ENCODE data around the gene KLK15.

DNA sequence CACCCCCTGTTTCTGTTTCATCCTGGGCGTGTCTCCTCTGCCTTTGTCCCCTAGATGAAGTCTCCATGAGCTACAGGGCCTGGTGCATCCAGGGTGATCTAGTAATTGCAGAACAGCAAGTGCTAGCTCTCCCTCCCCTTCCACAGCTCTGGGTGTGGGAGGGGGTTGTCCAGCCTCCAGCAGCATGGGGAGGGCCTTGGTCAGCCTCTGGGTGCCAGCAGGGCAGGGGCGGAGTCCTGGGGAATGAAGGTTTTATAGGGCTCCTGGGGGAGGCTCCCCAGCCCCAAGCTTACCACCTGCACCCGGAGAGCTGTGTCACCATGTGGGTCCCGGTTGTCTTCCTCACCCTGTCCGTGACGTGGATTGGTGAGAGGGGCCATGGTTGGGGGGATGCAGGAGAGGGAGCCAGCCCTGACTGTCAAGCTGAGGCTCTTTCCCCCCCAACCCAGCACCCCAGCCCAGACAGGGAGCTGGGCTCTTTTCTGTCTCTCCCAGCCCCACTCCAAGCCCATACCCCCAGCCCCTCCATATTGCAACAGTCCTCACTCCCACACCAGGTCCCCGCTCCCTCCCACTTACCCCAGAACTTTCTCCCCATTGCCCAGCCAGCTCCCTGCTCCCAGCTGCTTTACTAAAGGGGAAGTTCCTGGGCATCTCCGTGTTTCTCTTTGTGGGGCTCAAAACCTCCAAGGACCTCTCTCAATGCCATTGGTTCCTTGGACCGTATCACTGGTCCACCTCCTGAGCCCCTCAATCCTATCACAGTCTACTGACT lies 21.4 kb upstream of the KLK15 start, which contains the start of gene KLK3:
- TF ChIP-seq, protein P1, sequence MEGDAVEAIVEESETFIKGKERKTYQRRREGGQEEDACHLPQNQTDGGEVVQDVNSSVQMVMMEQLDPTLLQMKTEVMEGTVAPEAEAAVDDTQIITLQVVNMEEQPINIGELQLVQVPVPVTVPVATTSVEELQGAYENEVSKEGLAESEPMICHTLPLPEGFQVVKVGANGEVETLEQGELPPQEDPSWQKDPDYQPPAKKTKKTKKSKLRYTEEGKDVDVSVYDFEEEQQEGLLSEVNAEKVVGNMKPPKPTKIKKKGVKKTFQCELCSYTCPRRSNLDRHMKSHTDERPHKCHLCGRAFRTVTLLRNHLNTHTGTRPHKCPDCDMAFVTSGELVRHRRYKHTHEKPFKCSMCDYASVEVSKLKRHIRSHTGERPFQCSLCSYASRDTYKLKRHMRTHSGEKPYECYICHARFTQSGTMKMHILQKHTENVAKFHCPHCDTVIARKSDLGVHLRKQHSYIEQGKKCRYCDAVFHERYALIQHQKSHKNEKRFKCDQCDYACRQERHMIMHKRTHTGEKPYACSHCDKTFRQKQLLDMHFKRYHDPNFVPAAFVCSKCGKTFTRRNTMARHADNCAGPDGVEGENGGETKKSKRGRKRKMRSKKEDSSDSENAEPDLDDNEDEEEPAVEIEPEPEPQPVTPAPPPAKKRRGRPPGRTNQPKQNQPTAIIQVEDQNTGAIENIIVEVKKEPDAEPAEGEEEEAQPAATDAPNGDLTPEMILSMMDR (IDR thresholded peaks at IDR 0.05): no peak
- TF ChIP-seq POLR2A (IDR thresholded peaks at IDR 0.05): no peak
